A673 (cell line): ENCODE measurements around the gene SHISA5. TPM values are rescaled to one million over a fixed set of nuclear protein-coding genes. Genes with fewer than 3 reads are reported as not detected.

Experiments
- BruUV-seq: library from RNA; stranded (reverse); fragments of 400-500 nt; replicated peaks from 2 replicates; lab custom pipeline; 2021; lab: Mats Ljungman, UMichigan
- CTCF ChIA-PET: fragments of 300-600 bp; sonication (Branson Sonifier 250); formaldehyde crosslinking; loops from one replicate; lab custom pipeline; 2022; ENCODE audit warnings: antibody characterized with exemption; lab: Charles Lee
- POLR2A ChIA-PET: fragments of 300-600 bp; sonication (Branson Sonifier 250); formaldehyde crosslinking; loops from one replicate; lab custom pipeline; 2022; ENCODE audit warnings: antibody characterized with exemption; ENCODE audit not compliant: low non-redundant PET; lab: Charles Lee
- DNase-seq: peaks from one replicate; pipeline ENCODE4 v3.0.0-alpha.2; 2015; ENCODE audit warnings: low spot score
- H3K27ac ChIP-seq: fragments of 200-600 bp; sonication (generic); 2 replicates; pipeline ENCODE4 v1.5.1; 2016; ENCODE audit warnings: mixed run types, low read depth, mild to moderate bottlenecking, mixed read lengths, antibody characterized with exemption, low read length; ENCODE audit not compliant: poor library complexity, severe bottlenecking
- H3K27me3 ChIP-seq: fragments of 200-600 bp; sonication (generic); replicated peaks from 2 replicates; pipeline ENCODE4 v1.6.1; 2017; ENCODE audit warnings: mixed run types, low read depth, mild to moderate bottlenecking, mixed read lengths, antibody characterized with exemption, low read length; ENCODE audit not compliant: insufficient read depth, poor library complexity
- H3K36me3 ChIP-seq: fragments of 200-600 bp; sonication (generic); 2 replicates; pipeline ENCODE4 v1.6.1; 2016; ENCODE audit warnings: mixed run types, mild to moderate bottlenecking, mixed read lengths, antibody characterized with exemption, low read length; ENCODE audit not compliant: insufficient read depth, poor library complexity, severe bottlenecking
- H3K4me1 ChIP-seq: fragments of 200-600 bp; sonication (generic); 2 replicates; pipeline ENCODE4 v1.6.1; 2017; ENCODE audit warnings: mixed run types, mild to moderate bottlenecking, mixed read lengths, antibody characterized with exemption, low read length; ENCODE audit not compliant: insufficient read depth, poor library complexity, severe bottlenecking
- H3K4me3 ChIP-seq: fragments of 200-600 bp; sonication (generic); 2 replicates; pipeline ENCODE4 v1.5.1; 2016; ENCODE audit warnings: low read depth, mixed run types, mild to moderate bottlenecking, mixed read lengths, low read length; ENCODE audit not compliant: poor library complexity, severe bottlenecking
- H3K9me3 ChIP-seq: fragments of 200-600 bp; sonication (generic); 2 replicates; pipeline ENCODE4 v1.6.1; 2016; ENCODE audit warnings: mixed run types, low read depth, mild to moderate bottlenecking, mixed read lengths, antibody characterized with exemption, low read length; ENCODE audit not compliant: poor library complexity, severe bottlenecking
- EZH2 ChIP-seq: fragments of 200-600 bp; sonication (generic); IDR thresholded peaks from 2 replicates; pipeline ENCODE4 v1.6.1; 2017; ENCODE audit warnings: borderline replicate concordance, low read depth, mild to moderate bottlenecking, mixed read lengths, antibody characterized with exemption, low read length; ENCODE audit not compliant: poor library complexity, severe bottlenecking
- intact Hi-C: fragments of 100-400 bp; cut with micrococcal nuclease; formaldehyde crosslinking; loops from one replicate; pipeline ENCODE4 v1.10.0; 2022; ENCODE audit not compliant: unreplicated experiment
- total RNA-seq: library from RNA; stranded (reverse); gene quantifications from 2 replicates; pipeline ENCODE4 v1.2.3, GENCODE V29; 2021
- TF ChIP-seq, protein P1 (sequence below): fragments of 300-800, 200-600 bp; sonication (generic); conservative IDR thresholded peaks from 2 replicates; pipeline ENCODE4 v1.5.1; 2017; ENCODE audit warnings: low read depth, mild to moderate bottlenecking, antibody characterized with exemption, low read length, moderate library complexity, mixed read lengths

SHISA5 gene
- total RNA-seq, 1 experiment from 2014 or later: 61.8 TPM

DNA sequence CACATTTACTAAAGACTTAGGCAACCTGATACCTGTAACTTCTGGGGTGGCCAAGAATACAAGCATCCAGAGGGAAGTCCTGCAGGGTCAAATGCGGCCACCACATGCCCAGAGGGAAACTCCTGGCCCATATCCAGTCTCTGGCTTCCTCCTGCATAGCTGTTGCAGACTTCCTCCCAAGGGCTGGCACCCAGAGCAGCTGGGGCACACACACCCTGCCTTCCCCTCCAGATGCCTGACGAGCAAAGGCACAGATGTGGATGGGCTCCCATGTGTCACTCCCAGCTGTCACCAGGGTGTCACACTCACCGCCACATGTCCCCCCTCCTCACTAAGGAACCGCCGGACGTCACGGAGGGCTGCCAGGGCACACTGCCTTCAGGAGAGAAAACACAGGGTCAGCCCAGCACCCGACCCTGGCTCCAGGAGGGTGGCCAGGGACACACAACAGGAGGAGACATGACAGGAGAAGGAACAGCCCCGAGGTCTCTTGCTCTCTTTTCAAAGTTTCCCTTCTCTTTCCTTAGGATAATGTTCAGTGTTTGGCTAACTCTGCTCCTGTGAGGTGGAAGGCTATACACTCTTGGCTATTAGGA, 39.4 kb upstream of the SHISA5 start:
- ChIA-PET POLR2A (no interaction called here), CTCF (no interaction called here)
- Histone ChIP-seq H3K27ac (no peak overlapping the region), H3K4me3 (no peak overlapping the region), H3K9me3 (no peaks in the 10 kb centered on the region), H3K4me1 (no peaks in the 10 kb centered on the region), H3K36me3 (no peaks in the 10 kb centered on the region), H3K27me3 (no peaks in the 10 kb centered on the region)
- no peak for DNase-seq
- intact Hi-C loops: loop anchor here (10.0 kb wide), 1 partner anchor 69 kb away; no protein-coding TSS in a partner anchor
- no TSS peak for BruUV-seq
- no peak for TF ChIP-seq EZH2
- TF ChIP-seq, protein P1, sequence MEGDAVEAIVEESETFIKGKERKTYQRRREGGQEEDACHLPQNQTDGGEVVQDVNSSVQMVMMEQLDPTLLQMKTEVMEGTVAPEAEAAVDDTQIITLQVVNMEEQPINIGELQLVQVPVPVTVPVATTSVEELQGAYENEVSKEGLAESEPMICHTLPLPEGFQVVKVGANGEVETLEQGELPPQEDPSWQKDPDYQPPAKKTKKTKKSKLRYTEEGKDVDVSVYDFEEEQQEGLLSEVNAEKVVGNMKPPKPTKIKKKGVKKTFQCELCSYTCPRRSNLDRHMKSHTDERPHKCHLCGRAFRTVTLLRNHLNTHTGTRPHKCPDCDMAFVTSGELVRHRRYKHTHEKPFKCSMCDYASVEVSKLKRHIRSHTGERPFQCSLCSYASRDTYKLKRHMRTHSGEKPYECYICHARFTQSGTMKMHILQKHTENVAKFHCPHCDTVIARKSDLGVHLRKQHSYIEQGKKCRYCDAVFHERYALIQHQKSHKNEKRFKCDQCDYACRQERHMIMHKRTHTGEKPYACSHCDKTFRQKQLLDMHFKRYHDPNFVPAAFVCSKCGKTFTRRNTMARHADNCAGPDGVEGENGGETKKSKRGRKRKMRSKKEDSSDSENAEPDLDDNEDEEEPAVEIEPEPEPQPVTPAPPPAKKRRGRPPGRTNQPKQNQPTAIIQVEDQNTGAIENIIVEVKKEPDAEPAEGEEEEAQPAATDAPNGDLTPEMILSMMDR: no peak

DNA sequence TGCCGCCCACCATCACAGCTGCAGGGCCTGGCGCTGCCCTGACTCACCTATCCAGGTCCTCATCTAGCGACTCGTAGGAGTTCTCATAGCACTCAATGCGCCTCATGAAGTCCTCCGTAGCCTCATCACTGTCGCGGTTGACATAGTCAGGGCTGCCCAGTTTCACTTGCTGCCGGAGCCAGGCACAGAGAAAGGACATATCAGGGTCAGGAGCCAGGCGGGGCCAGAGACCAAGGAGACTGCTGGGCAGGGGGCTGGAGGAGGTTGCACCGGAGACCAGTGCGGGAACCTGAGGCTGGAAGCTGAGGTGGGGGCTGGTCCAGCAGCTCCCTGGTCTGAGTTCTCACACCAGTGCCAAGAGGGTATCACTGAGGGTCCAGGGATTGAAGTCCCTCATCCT, 34.5 kb upstream of the SHISA5 start:
- POLR2A ChIA-PET: no interaction called here
- Histone ChIP-seq H3K27ac (no peak overlapping the region), H3K9me3 (no peaks in the 10 kb centered on the region), H3K4me1 (no peaks in the 10 kb centered on the region), H3K36me3 (no peaks in the 10 kb centered on the region), H3K27me3 (no peaks in the 10 kb centered on the region), H3K4me3 (no peak overlapping the region)
- intact Hi-C loops: no loop called here
- TF ChIP-seq, protein P1: no peak
- no peak for TF ChIP-seq EZH2
- DNase-seq: no peak
- CTCF ChIA-PET: no interaction called here
- BruUV-seq: no TSS peak

DNA sequence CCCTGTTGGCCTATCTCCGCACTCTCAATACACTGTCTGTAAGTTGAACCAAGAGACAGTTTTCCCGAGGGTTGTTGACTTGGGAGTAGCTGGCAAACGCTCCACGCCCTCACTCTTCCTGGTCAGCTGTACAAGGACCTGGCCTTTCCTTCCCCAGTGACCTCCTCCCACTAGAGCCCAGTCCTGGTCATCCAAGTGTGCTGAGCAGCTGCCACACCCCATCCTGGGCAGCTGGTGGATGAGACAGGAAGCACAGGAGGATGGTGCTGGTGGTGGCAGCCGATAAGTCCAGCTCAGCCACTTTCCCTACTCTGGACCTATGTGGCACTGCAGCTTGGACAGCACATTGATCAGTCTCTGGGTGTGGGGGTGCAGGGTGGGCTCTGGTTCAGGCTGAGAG, 32.8 kb upstream of the SHISA5 start:
- no peak for TF ChIP-seq EZH2
- TF ChIP-seq, protein P1: no peak
- CTCF ChIA-PET: interaction anchor here (0.6 kb wide), 1 partner anchor 14 kb away, joined by 3 read pairs; no protein-coding TSS in a partner anchor
- POLR2A ChIA-PET: no interaction called here

More for the DNA sequence above, 32.8 kb upstream of the SHISA5 start:
- Histone ChIP-seq H3K9me3 (no peaks in the 10 kb centered on the region), H3K27me3 (no peaks in the 10 kb centered on the region), H3K27ac (no peak overlapping the region), H3K4me3 (no peak overlapping the region), H3K36me3 (no peaks in the 10 kb centered on the region), H3K4me1 (no peaks in the 10 kb centered on the region)
- BruUV-seq: no TSS peak
- DNase-seq: no peak
- intact Hi-C loops: no loop called here
